Neural cell (in vitro differentiated cells): ENCODE data around the gene SSTR4. TPM values are rescaled to one million over a fixed set of nuclear protein-coding genes. Genes with fewer than 3 reads are reported as not detected.

Source experiments
- H2AFZ ChIP-seq: fragments of 200-600, 300-800 bp; sonication (generic), shearing (Covaris generic); 2 replicates; pipeline ENCODE4 v1.6.0; 2014; ENCODE audit warnings: low read depth, mild to moderate bottlenecking, antibody characterized with exemption, low read length, moderate library complexity
- H3F3A ChIP-seq: fragments of 200-600 bp; shearing (Covaris generic); 2 replicates; pipeline ENCODE4 v1.6.1; 2016; ENCODE audit warnings: mild to moderate bottlenecking, moderate library complexity, mixed read lengths, antibody characterized with exemption, low read length; ENCODE audit not compliant: insufficient read depth, poor library complexity, severe bottlenecking
- H3K27ac ChIP-seq: fragments of 200-600, 300-800 bp; sonication (generic), shearing (Covaris generic); 2 replicates; pipeline ENCODE4 v1.5.1; 2014; ENCODE audit warnings: mild to moderate bottlenecking, low read length, moderate library complexity
- H3K27me3 ChIP-seq: fragments of 300-800, 200-600 bp; sonication (generic), shearing (Covaris generic); 2 replicates; pipeline ENCODE4 v1.6.0; 2014; ENCODE audit warnings: mild to moderate bottlenecking, low read depth, low read length, moderate library complexity; ENCODE audit not compliant: insufficient read depth
- H3K36me3 ChIP-seq: fragments of 300-800, 200-600 bp; sonication (generic), shearing (Covaris generic); 2 replicates; pipeline ENCODE4 v1.5.1; 2014; ENCODE audit warnings: mild to moderate bottlenecking, antibody characterized with exemption, low read length, moderate library complexity; ENCODE audit not compliant: insufficient read depth
- H3K4me2 ChIP-seq: fragments of 300-800, 200-600 bp; sonication (generic), shearing (Covaris generic); 2 replicates; pipeline ENCODE4 v1.6.0; 2014; ENCODE audit warnings: mild to moderate bottlenecking, low read length
- H3K4me3 ChIP-seq: fragments of 300-800, 200-600 bp; sonication (generic), shearing (Covaris generic); 2 replicates; pipeline ENCODE4 v1.5.1; 2014; ENCODE audit warnings: mild to moderate bottlenecking, low read length, moderate library complexity
- H3K79me2 ChIP-seq: fragments of 200-600 bp; shearing (Covaris generic); replicated peaks from 2 replicates; pipeline ENCODE4 v1.6.0; 2014; ENCODE audit warnings: mild to moderate bottlenecking, low read length, moderate library complexity; ENCODE audit not compliant: insufficient read depth
- H3K9ac ChIP-seq: fragments of 300-800, 200-600 bp; sonication (generic), shearing (Covaris generic); 2 replicates; pipeline ENCODE4 v1.6.1; 2016; ENCODE audit warnings: mild to moderate bottlenecking, low read length, mixed read lengths
- H3K9me2 ChIP-seq: fragments of 200-600 bp; shearing (Covaris generic); 2 replicates; pipeline ENCODE4 v1.6.1; 2016; ENCODE audit warnings: mild to moderate bottlenecking, low read length, mixed read lengths; ENCODE audit not compliant: insufficient read depth
- H3K9me3 ChIP-seq: fragments of 200-600, 300-800 bp; sonication (generic), shearing (Covaris generic); 2 replicates; pipeline ENCODE4 v1.6.1; 2016; ENCODE audit warnings: mild to moderate bottlenecking, mixed run types, low read length, moderate library complexity, mixed read lengths
- H4K20me1 ChIP-seq: fragments of 200-600 bp; shearing (Covaris generic); 2 replicates; pipeline ENCODE4 v1.6.1; 2016; ENCODE audit warnings: mild to moderate bottlenecking, mixed run types; ENCODE audit not compliant: insufficient read depth
- CTCF ChIP-seq: fragments of 450-650 bp; IDR thresholded peaks from 2 replicates; pipeline ENCODE4 v1.5.1; 2014; ENCODE audit warnings: antibody characterized with exemption, mild to moderate bottlenecking, moderate library complexity; ENCODE audit not compliant: poor library complexity, severe bottlenecking
- EP300 ChIP-seq: fragments of 450-650 bp; conservative IDR thresholded peaks from 2 replicates; pipeline ENCODE4 v1.6.1; 2014; ENCODE audit warnings: antibody characterized with exemption, mild to moderate bottlenecking, moderate library complexity; ENCODE audit not compliant: poor library complexity, severe bottlenecking
- EZH2 ChIP-seq: fragments of 200-600, 300-800 bp; shearing (Covaris generic), sonication (generic); IDR thresholded peaks from 2 replicates; pipeline ENCODE4 v1.6.1; 2014; ENCODE audit warnings: antibody characterized with exemption, low read length, borderline replicate concordance, mild to moderate bottlenecking; ENCODE audit not compliant: insufficient read depth, poor library complexity, severe bottlenecking
- MXI1 ChIP-seq: fragments of 450-650 bp; conservative IDR thresholded peaks from 2 replicates; pipeline ENCODE4 v1.6.1; 2014; ENCODE audit warnings: antibody characterized with exemption, mild to moderate bottlenecking; ENCODE audit not compliant: poor library complexity, severe bottlenecking
- POLR2AphosphoS5 ChIP-seq: IDR thresholded peaks from 2 replicates; pipeline ENCODE4 v1.6.1; 2012
- RAD21 ChIP-seq: fragments of 450-650 bp; conservative IDR thresholded peaks from 2 replicates; pipeline ENCODE4 v1.6.1; 2014; ENCODE audit warnings: antibody characterized with exemption, mild to moderate bottlenecking, moderate library complexity
- REST ChIP-seq: IDR thresholded peaks from 2 replicates; pipeline ENCODE4 v1.6.1; 2012; ENCODE audit warnings: borderline replicate concordance
- SMC3 ChIP-seq: fragments of 450-650 bp; conservative IDR thresholded peaks from 2 replicates; pipeline ENCODE4 v1.6.1; 2014; ENCODE audit warnings: antibody characterized with exemption, mild to moderate bottlenecking, moderate library complexity; ENCODE audit not compliant: poor library complexity
- TAF1 ChIP-seq: IDR thresholded peaks from 2 replicates; pipeline ENCODE4 v1.6.1; 2012; ENCODE audit warnings: low read depth
- polyA plus RNA-seq: library from polyadenylated mRNA; depleted of rRNA; stranded (reverse); fragments of >200 nt; gene quantifications from 2 replicates; pipeline ENCODE4 v1.2.3, GENCODE V29; 2014

The SSTR4 gene
- polyA plus RNA-seq, 1 donor from 2014 or later = not detected

- Histone ChIP-seq H3K79me2 (no peaks in the 10 kb centered on the region), H3K4me3 (no peak overlapping the region), H3K36me3 (no peaks in the 10 kb centered on the region), H3K27ac (no peak overlapping the region), H3K27me3 (peaks cover 21% of the 10 kb centered on the region), H3K9me2 (no peaks in the 10 kb centered on the region), H3F3A (no peaks in the 10 kb centered on the region), H3K9me3 (no peaks in the 10 kb centered on the region), H3K9ac (no peak overlapping the region), H4K20me1 (no peaks in the 10 kb centered on the region), H2AFZ (no peak overlapping the region), H3K4me2 (no peak overlapping the region)
- TF ChIP-seq SMC3 (no peak), CTCF (no peak), MXI1 (no peak), REST (no peak), RAD21 (no peak), EZH2 (no peak), POLR2AphosphoS5 (no peak), TAF1 (no peak), EP300 (no peak)
Observed at GRCh38 chr20:23062632-23063031, 27.5 kb downstream of the SSTR4 start.

GRCh38 chr20:23063168-23063567 is 28.1 kb downstream of the SSTR4 start:
- Histone ChIP-seq H3K79me2 (no peaks in the 10 kb centered on the region), H3K27ac (no peak overlapping the region), H3K36me3 (no peaks in the 10 kb centered on the region), H4K20me1 (no peaks in the 10 kb centered on the region), H3K9ac (no peak overlapping the region), H3F3A (no peaks in the 10 kb centered on the region), H3K27me3 (peaks cover 22% of the 10 kb centered on the region), H3K4me3 (no peak overlapping the region), H3K9me3 (no peaks in the 10 kb centered on the region), H2AFZ (no peak overlapping the region), H3K9me2 (no peaks in the 10 kb centered on the region), H3K4me2 (no peak overlapping the region)
- TF ChIP-seq CTCF = no peak
- no peak for TF ChIP-seq EZH2
- TF ChIP-seq REST = no peak
- no peak for TF ChIP-seq POLR2AphosphoS5
- TF ChIP-seq RAD21 = no peak
